ENCODE data around the gene ZNF226. TPM values are rescaled to one million over a fixed set of nuclear protein-coding genes. Genes with fewer than 3 reads are reported as not detected.
A peak's percentile ranks its signal among the peaks of the same experiment; 100 is the strongest.

The ZNF226 gene
- total and polyA plus RNA-seq, 2 of the 4 experiments (the other 2 are of a cell fraction), result 14.0 to 15.7 TPM

DNA sequence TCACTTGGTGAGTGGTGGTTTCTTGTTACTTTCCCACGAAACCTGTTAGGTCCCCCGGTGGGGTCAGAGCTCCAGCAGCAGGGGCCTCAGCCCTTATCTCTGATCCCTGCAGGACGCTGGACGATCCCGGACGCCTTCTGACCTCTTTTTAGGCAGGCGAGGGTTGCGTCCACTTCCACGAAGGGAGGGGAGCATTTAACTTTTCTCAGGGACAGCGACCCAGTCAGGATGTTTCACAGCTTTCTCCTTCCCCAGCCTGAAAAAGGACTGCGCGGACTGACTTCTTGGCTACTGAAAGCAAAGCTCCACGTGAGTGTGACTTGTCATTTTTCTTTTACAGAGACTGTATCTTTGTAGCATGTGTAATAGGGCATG, 22.9 kb upstream of the ZNF226 start:
- H4K5ac ChIP-seq (ENCODE audit: low read depth, low read length), result peak overlapping the region; percentile 65; the same call in 1 of the 2 replicates
- peak overlapping the region; percentile 79 for H3K14ac ChIP-seq (replicated peaks; ENCODE audit: low read depth, low read length)
- no peaks in the 10 kb centered on the region for H4K20me1 ChIP-seq (ENCODE audit: insufficient read depth, low read length)
- no peak overlapping the region for H3K18ac ChIP-seq (ENCODE audit: low read depth, low read length)
- ChIA-PET POLR2A (ENCODE audit: unreplicated experiment) (no interaction called here), CTCF (interaction anchor here (0.7 kb wide), 1 partner anchor 11 kb away, joined by 3 read pairs; no protein-coding TSS in a partner anchor)
- H2BK5ac ChIP-seq (ENCODE audit: low read depth, low read length, poor library complexity, severe bottlenecking), result peak overlapping the region; percentile 62
- no TSS peak for BruUV-seq (replicated peaks)
- H3K56ac ChIP-seq (ENCODE audit: extremely low read depth, insufficient read depth, low read length), result peak overlapping the region; percentile 40
- H3K36me3 ChIP-seq (ENCODE audit: control insufficient read depth, insufficient read depth, low read length), result peaks cover 6% of the 10 kb centered on the region
- peaks cover 8 to 26% of the 10 kb centered on the region in 2 experiments; a peak in 3 of 4 replicates for H3K79me1 ChIP-seq (ENCODE audit: low read depth in 1 of 2, low read length in 2 of 2)
- peak overlapping the region; percentile 93 for H3K4me2 ChIP-seq (ENCODE audit: low read depth, low read length)
- peak; percentile 10 for ATAC-seq (ENCODE audit: low read depth)
- H2AFZ ChIP-seq (replicated peaks; ENCODE audit: low read length, poor library complexity), result peak overlapping the region; percentile 97
- peak overlapping the region; percentile 86; the same call in 1 of the 2 replicates for H3K23ac ChIP-seq (ENCODE audit: low read depth, low read length)
- 0% methylated on average over 5 of the region's 13 CpGs; no CpG with 5 or more reads in 1 of the 2 experiments for WGBS, 2 experiments (ENCODE audit: extremely low coverage in 2 of 2, insufficient read length in 1 of 2)
- peak overlapping the region; percentile 90 for H3K9ac ChIP-seq (ENCODE audit: low read depth, low read length)
- H3K4me3 ChIP-seq (ENCODE audit: insufficient read depth, low read depth, low read length), result peak overlapping the region; percentile 67
- H2BK20ac ChIP-seq (ENCODE audit: low read depth, low read length), result no peak overlapping the region
- TF ChIP-seq RAD21 (IDR thresholded peaks at IDR 0.05; ENCODE audit: low read length), result no peak
- TF ChIP-seq RFX5 (IDR thresholded peaks at IDR 0.05; ENCODE audit: low read depth, low read length), result no peak
- TF ChIP-seq CEBPB (IDR thresholded peaks at IDR 0.05; ENCODE audit: low read depth, low read length), result no peak
- 0 out of 2 replicates have a peak, but pooled peaks have one; percentile 12 for TF ChIP-seq MXI1 (IDR thresholded peaks at IDR 0.05; ENCODE audit: borderline replicate concordance, low read depth, low read length)
- TF ChIP-seq POLR2A (IDR thresholded peaks at IDR 0.05; ENCODE audit: low read depth, low read length), result no peak
- TF ChIP-seq BHLHE40 (IDR thresholded peaks at IDR 0.05; ENCODE audit: low read depth, low read length), result 0 out of 2 replicates have a peak, but pooled peaks have one; percentile 5
- dilution Hi-C loops (cut with HindIII; ENCODE audit: low sequenced_read_pairs, unreplicated experiment), result no loop called here
- no peaks in the 10 kb centered on the region for H3K27me3 ChIP-seq (ENCODE audit: control insufficient read depth, insufficient read depth, low read length)
- peak; percentile 42 for DNase-seq
- H2AK5ac ChIP-seq (ENCODE audit: low read depth, low read length), result peak overlapping the region; percentile 36
- peak overlapping the region; percentile 60; the same call in 1 of the 2 replicates for H4K91ac ChIP-seq (ENCODE audit: insufficient read depth, low read depth, low read length)
- in situ Hi-C loops (cut with MboI; ENCODE audit: low sequenced_read_pairs), result no loop called here
- H3K9me1 ChIP-seq (ENCODE audit: insufficient read depth, low read length), result no peaks in the 10 kb centered on the region
- H2BK120ac ChIP-seq (ENCODE audit: low read depth, low read length), result no peak overlapping the region
- H3K27ac ChIP-seq (ENCODE audit: insufficient read depth, low read length), result peak overlapping the region; percentile 93
- H3K4me1 ChIP-seq (ENCODE audit: control insufficient read depth, insufficient read depth, low read length), result no peaks in the 10 kb centered on the region
- H2AK9ac ChIP-seq (replicated peaks; ENCODE audit: low read depth, low read length, poor library complexity), result peak overlapping the region; percentile 86
- H3K9me3 ChIP-seq (ENCODE audit: control insufficient read depth, insufficient read depth, low read length), result no peaks in the 10 kb centered on the region
- H2BK15ac ChIP-seq (ENCODE audit: low read depth, low read length), result no peak overlapping the region
- intact Hi-C loops (cut with micrococcal nuclease), result no loop called here
- H4K8ac ChIP-seq (ENCODE audit: low read depth in 2 of 2, low read length in 2 of 2), result peak overlapping the region; percentile 81 to 93; a peak in 2 of 4 replicates
- peak overlapping the region; percentile 80 for H3K4ac ChIP-seq (ENCODE audit: low read depth, low read length)
